Astrocyte of the cerebellum (primary cell): ENCODE measurements around the gene DNAJB13.

Experiments
- DNase-seq: peaks from one replicate; pipeline ENCODE4 v3.0.0-alpha.2; 2011; ENCODE audit warnings: low read depth
- H3K4me3 ChIP-seq: 2 replicates; pipeline ENCODE4 v1.5.1; 2011; ENCODE audit warnings: mild to moderate bottlenecking, low read depth, low read length, moderate library complexity
- in situ Hi-C: cut with HindIII; loops from 2 replicates; pipeline ENCODE4 v1.10.0; 2017; ENCODE audit warnings: low sequenced_read_pairs
- TF ChIP-seq, protein P1 (sequence below): IDR thresholded peaks from 2 replicates; pipeline ENCODE4 v1.5.1; 2012; ENCODE audit warnings: low read length, low read depth, moderate library complexity, mild to moderate bottlenecking; ENCODE audit errors: missing control alignments

The DNAJB13 gene

DNA sequence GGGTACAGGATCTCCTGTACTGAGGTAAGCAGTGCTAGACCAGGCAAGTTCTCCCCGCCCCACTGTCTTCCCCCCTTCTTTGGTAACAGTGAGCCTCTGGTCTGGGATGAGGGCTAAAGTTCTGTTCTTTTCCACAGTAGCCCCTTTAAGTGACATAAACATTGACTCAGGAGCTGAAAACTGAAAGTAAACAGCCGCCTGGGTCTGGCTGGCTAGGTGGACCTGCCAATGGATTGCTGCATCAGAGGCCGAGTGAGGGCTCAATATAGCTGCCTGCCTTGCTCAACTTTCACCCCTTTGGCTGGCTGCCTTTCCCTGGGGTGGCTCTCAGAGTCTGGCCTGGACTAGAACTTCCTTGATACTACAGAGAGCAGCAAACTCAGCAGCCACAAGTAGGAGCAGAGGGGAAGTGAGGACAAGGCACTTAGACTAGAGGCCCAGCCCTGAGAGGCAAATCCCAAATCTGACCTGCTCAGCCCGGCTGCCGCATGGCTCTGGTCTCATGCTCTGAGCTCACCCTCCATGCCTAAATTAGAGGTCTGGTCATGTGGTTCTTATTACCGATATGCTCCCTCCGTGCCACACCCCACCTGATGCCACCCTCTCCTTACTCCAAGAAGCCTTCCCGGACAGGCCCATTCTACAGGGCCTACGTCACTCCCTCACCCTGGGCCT is 67.6 kb downstream of the DNAJB13 start:
- in situ Hi-C loops: no loop called here
- TF ChIP-seq, protein P1, sequence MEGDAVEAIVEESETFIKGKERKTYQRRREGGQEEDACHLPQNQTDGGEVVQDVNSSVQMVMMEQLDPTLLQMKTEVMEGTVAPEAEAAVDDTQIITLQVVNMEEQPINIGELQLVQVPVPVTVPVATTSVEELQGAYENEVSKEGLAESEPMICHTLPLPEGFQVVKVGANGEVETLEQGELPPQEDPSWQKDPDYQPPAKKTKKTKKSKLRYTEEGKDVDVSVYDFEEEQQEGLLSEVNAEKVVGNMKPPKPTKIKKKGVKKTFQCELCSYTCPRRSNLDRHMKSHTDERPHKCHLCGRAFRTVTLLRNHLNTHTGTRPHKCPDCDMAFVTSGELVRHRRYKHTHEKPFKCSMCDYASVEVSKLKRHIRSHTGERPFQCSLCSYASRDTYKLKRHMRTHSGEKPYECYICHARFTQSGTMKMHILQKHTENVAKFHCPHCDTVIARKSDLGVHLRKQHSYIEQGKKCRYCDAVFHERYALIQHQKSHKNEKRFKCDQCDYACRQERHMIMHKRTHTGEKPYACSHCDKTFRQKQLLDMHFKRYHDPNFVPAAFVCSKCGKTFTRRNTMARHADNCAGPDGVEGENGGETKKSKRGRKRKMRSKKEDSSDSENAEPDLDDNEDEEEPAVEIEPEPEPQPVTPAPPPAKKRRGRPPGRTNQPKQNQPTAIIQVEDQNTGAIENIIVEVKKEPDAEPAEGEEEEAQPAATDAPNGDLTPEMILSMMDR: no peak
- DNase-seq: peak; percentile 59
- H3K4me3 ChIP-seq: no peak overlapping the region

- TF ChIP-seq, protein P1: no peak
- no peak overlapping the region for H3K4me3 ChIP-seq
- in situ Hi-C loops: no loop called here
- DNase-seq: no peak
These were observed 68.4 kb downstream of the DNAJB13 start for GRCh38 chr11:74019104-74019738.

DNA sequence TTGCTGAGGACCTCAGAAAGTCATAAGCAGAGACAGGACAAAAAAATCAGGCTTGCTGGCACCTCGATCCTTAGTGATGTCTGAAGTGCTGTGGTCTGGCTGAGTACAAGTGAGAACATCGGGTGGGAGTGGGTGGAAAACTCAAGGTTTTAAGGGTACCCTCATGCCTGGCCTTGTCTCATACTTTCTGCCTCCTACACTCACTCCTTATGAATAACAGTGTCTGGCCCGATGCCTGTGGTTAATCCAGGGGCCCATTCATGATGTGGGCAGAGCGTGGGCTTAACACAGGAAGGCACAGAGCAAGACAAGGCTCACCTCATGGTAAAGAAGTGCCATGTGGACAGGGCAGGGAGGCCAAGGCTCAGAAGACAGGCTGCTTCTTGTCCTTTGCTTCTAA is 69.0 kb downstream of the DNAJB13 start:
- no peak for DNase-seq
- TF ChIP-seq, protein P1: no peak
- H3K4me3 ChIP-seq: no peak overlapping the region
- in situ Hi-C loops: no loop called here
